OCI-LY7 (cell line): ENCODE data around the gene CLEC3B. TPM values are rescaled to one million over a fixed set of nuclear protein-coding genes. Genes with fewer than 3 reads are reported as not detected.

Experiments
- BruUV-seq: library from RNA; stranded (reverse); fragments of 400-500 nt; replicated peaks from 2 replicates; lab custom pipeline; 2021; lab: Mats Ljungman, UMichigan
- CTCF ChIA-PET: fragments of 300-600 bp; sonication (Branson Sonifier 250); formaldehyde crosslinking; loops from one replicate; lab custom pipeline; 2022; ENCODE audit warnings: antibody characterized with exemption; ENCODE audit not compliant: unreplicated experiment; lab: Charles Lee
- POLR2A ChIA-PET: fragments of 300-600 bp; sonication (Branson Sonifier 250); formaldehyde crosslinking; loops from one replicate; lab custom pipeline; 2022; ENCODE audit warnings: antibody characterized with exemption; lab: Charles Lee
- DNase-seq: peaks from one replicate; pipeline ENCODE4 v3.0.0-alpha.2; 2015; ENCODE audit warnings: low spot score
- H2AFZ ChIP-seq: fragments of 200-600 bp; sonication (generic), shearing (Covaris generic); 2 replicates; pipeline ENCODE4 v1.6.1; 2014; ENCODE audit warnings: mild to moderate bottlenecking, antibody characterized with exemption, low read length, moderate library complexity
- H3K27ac ChIP-seq: fragments of 200-600 bp; sonication (generic); 2 replicates; pipeline ENCODE4 v1.5.1; 2014; ENCODE audit warnings: mixed run types, low read depth, mild to moderate bottlenecking, moderate library complexity, low read length, inconsistent platforms; ENCODE audit not compliant: poor library complexity, severe bottlenecking
- H3K36me3 ChIP-seq: fragments of 200-600 bp; sonication (generic); 2 replicates; pipeline ENCODE4 v1.6.1; 2014; ENCODE audit warnings: mild to moderate bottlenecking, antibody characterized with exemption, low read length, moderate library complexity, mixed read lengths; ENCODE audit not compliant: insufficient read depth
- H3K4me1 ChIP-seq: fragments of 200-600 bp; sonication (generic); 2 replicates; pipeline ENCODE4 v1.5.1; 2014; ENCODE audit warnings: mild to moderate bottlenecking, low read length; ENCODE audit not compliant: insufficient read depth, poor library complexity, severe bottlenecking
- H3K4me2 ChIP-seq: fragments of 200-600 bp; sonication (generic); 2 replicates; pipeline ENCODE4 v1.6.1; 2014; ENCODE audit warnings: mild to moderate bottlenecking, low read length
- H3K4me3 ChIP-seq: fragments of 200-600 bp; sonication (generic); 2 replicates; pipeline ENCODE4 v1.5.1; 2014; ENCODE audit warnings: mild to moderate bottlenecking, low read depth, low read length; ENCODE audit not compliant: poor library complexity, severe bottlenecking
- H3K79me2 ChIP-seq: fragments of 200-600 bp; sonication (generic); 2 replicates; pipeline ENCODE4 v1.6.1; 2016; ENCODE audit warnings: low read depth, mild to moderate bottlenecking, low read length, moderate library complexity, mixed read lengths; ENCODE audit not compliant: insufficient read depth
- H3K9me2 ChIP-seq: fragments of 200-600 bp; sonication (generic); 2 replicates; pipeline ENCODE4 v1.6.1; 2016; ENCODE audit warnings: mild to moderate bottlenecking, low read length, mixed read lengths; ENCODE audit not compliant: insufficient read depth
- H3K9me3 ChIP-seq: fragments of 200-600 bp; sonication (generic); 2 replicates; pipeline ENCODE4 v1.6.1; 2014; ENCODE audit warnings: mild to moderate bottlenecking, mixed run types, low read length, mixed read lengths
- H4K20me1 ChIP-seq: fragments of 200-600 bp; sonication (generic); 2 replicates; pipeline ENCODE4 v1.6.1; 2014; ENCODE audit warnings: mild to moderate bottlenecking, antibody characterized with exemption, low read length, moderate library complexity, mixed read lengths; ENCODE audit not compliant: insufficient read depth
- CTCF ChIP-seq: fragments of 200-600 bp; sonication (generic); conservative IDR thresholded peaks from 2 replicates; pipeline ENCODE4 v1.5.1; 2014; ENCODE audit warnings: mild to moderate bottlenecking, antibody characterized with exemption, low read length, moderate library complexity, mixed read lengths
- EZH2phosphoT487 ChIP-seq: fragments of 200-600 bp; sonication (generic); IDR thresholded peaks from 2 replicates; pipeline ENCODE4 v1.6.1; 2018; ENCODE audit warnings: low read depth, borderline replicate concordance, mild to moderate bottlenecking, mixed run types, antibody characterized with exemption, low read length, moderate library complexity, mixed read lengths
- intact Hi-C: fragments of 100-400 bp; cut with micrococcal nuclease; formaldehyde crosslinking; loops from one replicate; pipeline ENCODE4 v1.10.0; 2022; ENCODE audit not compliant: unreplicated experiment
- total RNA-seq, 2 experiments: library from RNA; depleted of rRNA in 1 of 2; stranded (reverse); fragments of >200 nt in 1 of 2; shearing (Covaris generic) in 1 of 2; gene quantifications; 2 replicates each; pipeline ENCODE4 v1.2.3, GENCODE V29; 2014 to 2022

The CLEC3B gene
- total RNA-seq, 2 experiments from 2014 or later: 1.3 TPM; not detected in 1

DNA sequence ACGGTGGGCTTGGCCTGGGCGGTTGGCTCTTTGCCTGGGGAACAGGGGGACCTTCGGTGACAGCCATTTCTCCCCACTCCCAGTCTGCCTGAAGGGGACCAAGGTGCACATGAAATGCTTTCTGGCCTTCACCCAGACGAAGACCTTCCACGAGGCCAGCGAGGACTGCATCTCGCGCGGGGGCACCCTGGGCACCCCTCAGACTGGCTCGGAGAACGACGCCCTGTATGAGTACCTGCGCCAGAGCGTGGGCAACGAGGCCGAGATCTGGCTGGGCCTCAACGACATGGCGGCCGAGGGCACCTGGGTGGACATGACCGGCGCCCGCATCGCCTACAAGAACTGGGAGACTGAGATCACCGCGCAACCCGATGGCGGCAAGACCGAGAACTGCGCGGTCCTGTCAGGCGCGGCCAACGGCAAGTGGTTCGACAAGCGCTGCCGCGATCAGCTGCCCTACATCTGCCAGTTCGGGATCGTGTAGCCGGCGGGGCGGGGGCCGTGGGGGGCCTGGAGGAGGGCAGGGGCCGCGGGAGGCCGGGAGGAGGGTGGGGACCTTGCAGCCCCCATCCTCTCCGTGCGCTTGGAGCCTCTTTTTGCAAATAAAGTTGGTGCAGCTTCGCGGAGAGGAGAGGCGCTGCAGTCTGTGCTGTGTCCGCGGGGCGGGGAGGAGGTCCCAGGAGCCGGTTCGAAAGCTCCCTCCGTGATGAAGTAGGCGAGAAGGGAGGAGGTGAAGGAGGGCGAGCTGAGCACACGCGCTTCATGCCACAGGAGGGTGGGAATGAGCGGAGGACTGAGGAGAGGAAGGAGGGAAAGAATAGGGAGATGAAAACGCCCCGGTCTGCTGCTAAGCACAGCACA lies 9.6 kb downstream of the CLEC3B start:
- H3K9me3 ChIP-seq: no peaks in the 10 kb centered on the region
- CTCF ChIA-PET: no interaction called here
- H3K36me3 ChIP-seq: no peaks in the 10 kb centered on the region
- no peak overlapping the region for H3K4me2 ChIP-seq
- H3K9me2 ChIP-seq: no peaks in the 10 kb centered on the region
- no peak for DNase-seq
- H3K4me3 ChIP-seq: no peak overlapping the region
- BruUV-seq: no TSS peak
- H3K79me2 ChIP-seq: no peaks in the 10 kb centered on the region
- H2AFZ ChIP-seq: no peak overlapping the region
- TF ChIP-seq EZH2phosphoT487: no peak
- TF ChIP-seq CTCF: no peak
- no peaks in the 10 kb centered on the region for H3K4me1 ChIP-seq
- intact Hi-C loops: loop anchor here (2.0 to 5.0 kb wide), 2 partner anchors 621 to 1042 kb away; no protein-coding TSS in a partner anchor
- H4K20me1 ChIP-seq: no peaks in the 10 kb centered on the region
- POLR2A ChIA-PET: interaction anchor here (0.5 kb wide), 1 partner anchor 1903 kb away, joined by 8 read pairs; no protein-coding TSS in a partner anchor
- no peak overlapping the region for H3K27ac ChIP-seq

DNA sequence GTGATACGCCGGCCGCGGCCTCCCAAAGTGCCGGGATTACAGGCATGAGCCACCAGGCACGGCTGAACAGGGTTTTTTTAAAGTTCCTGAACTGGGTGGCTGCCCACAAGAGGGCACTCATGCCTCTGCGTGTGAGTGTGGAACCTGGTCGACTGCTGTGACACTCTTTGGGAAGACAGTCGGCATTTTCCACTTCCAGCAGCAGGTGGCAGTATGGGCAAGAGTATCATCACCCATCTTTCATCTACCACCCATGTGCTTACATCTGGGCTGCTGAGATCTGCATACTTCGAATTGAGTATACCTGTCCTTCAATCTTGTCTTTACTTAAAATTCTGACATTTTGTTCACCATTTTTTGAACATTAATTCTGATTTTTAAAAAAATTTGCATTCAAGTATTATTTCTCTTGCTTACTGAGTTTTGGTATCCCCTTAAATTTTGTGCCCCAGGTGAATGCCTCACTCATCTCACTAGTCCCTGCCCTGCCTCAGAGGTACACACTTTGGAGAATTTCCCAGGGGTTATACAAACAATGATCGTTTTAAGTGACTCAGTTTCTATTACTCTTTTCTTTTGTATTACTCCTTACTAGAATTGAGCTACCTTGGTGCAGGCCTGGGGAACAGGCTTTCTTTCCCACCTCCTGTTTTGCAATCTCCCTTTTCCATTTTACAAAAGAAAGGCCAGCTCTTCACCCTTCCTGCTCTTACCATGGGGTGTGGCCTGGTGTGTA lies 11.8 kb downstream of the CLEC3B start:
- TF ChIP-seq EZH2phosphoT487 (no peak), CTCF (peak; percentile 93)
- H2AFZ ChIP-seq: no peak overlapping the region
- ChIA-PET CTCF (interaction anchor here (0.6 kb wide), 1 partner anchor 38 kb away, joined by 3 read pairs; no protein-coding TSS in a partner anchor), POLR2A (interaction anchor here (0.7 kb wide), 1 partner anchor 532 kb away, joined by 6 read pairs; no protein-coding TSS in a partner anchor)
- H3K79me2 ChIP-seq: no peaks in the 10 kb centered on the region
- no peaks in the 10 kb centered on the region for H3K9me2 ChIP-seq
- BruUV-seq: no TSS peak
- no peaks in the 10 kb centered on the region for H3K9me3 ChIP-seq
- no peak overlapping the region for H3K4me3 ChIP-seq
- no peaks in the 10 kb centered on the region for H3K36me3 ChIP-seq
- intact Hi-C loops: loop anchor here (1.0 to 5.0 kb wide), 3 partner anchors 460 to 1039 kb away; no protein-coding TSS in a partner anchor
- H3K4me1 ChIP-seq: no peaks in the 10 kb centered on the region
- DNase-seq: peak; percentile 91
- H4K20me1 ChIP-seq: no peaks in the 10 kb centered on the region
- no peak overlapping the region for H3K4me2 ChIP-seq
- no peak overlapping the region for H3K27ac ChIP-seq
